ENCODE measurements around the gene TNRC18.

The TNRC18 gene

DNA sequence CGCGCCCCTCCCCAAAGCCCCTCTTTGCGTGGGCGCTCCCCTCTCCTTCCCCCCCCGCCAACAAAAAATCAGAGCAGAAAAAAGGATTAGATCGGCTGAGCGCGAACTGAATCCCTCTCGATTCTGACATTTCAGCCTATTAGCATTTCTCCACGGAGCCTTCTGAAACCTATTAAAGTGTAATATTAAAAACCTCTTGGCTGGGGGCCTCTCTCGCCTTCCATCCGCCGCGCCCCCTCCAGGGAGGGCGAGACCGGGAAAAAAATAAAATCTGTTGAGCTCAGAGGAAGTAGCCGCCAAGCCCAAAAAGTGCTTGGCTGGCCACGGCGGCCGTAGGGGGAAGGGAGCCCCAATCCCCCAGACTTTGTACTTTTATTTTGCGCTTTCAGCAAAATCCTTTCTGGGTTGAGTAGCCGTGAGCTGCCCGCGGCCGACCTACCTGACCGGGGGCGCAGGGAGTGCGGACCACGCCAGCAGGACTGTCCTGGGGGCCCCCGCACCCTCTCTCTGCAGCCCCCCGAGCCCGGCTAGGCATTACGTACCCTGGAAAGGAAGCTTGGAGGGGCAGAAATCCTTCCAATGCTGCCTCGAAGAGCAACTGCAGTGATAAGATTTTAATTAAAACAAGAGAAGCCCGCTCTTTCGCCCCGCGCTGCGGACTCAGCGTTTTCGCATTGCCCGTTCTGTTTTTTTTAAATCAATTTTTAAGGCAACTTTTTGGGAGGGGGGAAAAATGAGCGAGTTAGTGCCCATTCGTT lies 1.3 kb upstream of the TNRC18 start:
- ATAC-seq (ENCODE audit: low read depth) (no peak), DNase-seq (ENCODE audit: low spot score) (no peak)
- no peaks in the 10 kb centered on the region for H3K27me3 ChIP-seq (ENCODE audit: insufficient read depth, poor library complexity, severe bottlenecking)
- TF ChIP-seq, protein P1, sequence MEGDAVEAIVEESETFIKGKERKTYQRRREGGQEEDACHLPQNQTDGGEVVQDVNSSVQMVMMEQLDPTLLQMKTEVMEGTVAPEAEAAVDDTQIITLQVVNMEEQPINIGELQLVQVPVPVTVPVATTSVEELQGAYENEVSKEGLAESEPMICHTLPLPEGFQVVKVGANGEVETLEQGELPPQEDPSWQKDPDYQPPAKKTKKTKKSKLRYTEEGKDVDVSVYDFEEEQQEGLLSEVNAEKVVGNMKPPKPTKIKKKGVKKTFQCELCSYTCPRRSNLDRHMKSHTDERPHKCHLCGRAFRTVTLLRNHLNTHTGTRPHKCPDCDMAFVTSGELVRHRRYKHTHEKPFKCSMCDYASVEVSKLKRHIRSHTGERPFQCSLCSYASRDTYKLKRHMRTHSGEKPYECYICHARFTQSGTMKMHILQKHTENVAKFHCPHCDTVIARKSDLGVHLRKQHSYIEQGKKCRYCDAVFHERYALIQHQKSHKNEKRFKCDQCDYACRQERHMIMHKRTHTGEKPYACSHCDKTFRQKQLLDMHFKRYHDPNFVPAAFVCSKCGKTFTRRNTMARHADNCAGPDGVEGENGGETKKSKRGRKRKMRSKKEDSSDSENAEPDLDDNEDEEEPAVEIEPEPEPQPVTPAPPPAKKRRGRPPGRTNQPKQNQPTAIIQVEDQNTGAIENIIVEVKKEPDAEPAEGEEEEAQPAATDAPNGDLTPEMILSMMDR (IDR thresholded peaks at IDR 0.05; ENCODE audit: poor library complexity, severe bottlenecking), result no peak
- no peaks in the 10 kb centered on the region for H3K9me3 ChIP-seq (ENCODE audit: severe bottlenecking)
- peak overlapping the region; percentile 62 for H3K4me3 ChIP-seq (ENCODE audit: severe bottlenecking)
- H3K4me1 ChIP-seq (ENCODE audit: insufficient read depth, poor library complexity, severe bottlenecking), result no peaks in the 10 kb centered on the region
- H3K27ac ChIP-seq (ENCODE audit: poor library complexity, severe bottlenecking), result peak overlapping the region; percentile 98
- no peaks in the 10 kb centered on the region for H3K36me3 ChIP-seq (ENCODE audit: low read depth)

DNA sequence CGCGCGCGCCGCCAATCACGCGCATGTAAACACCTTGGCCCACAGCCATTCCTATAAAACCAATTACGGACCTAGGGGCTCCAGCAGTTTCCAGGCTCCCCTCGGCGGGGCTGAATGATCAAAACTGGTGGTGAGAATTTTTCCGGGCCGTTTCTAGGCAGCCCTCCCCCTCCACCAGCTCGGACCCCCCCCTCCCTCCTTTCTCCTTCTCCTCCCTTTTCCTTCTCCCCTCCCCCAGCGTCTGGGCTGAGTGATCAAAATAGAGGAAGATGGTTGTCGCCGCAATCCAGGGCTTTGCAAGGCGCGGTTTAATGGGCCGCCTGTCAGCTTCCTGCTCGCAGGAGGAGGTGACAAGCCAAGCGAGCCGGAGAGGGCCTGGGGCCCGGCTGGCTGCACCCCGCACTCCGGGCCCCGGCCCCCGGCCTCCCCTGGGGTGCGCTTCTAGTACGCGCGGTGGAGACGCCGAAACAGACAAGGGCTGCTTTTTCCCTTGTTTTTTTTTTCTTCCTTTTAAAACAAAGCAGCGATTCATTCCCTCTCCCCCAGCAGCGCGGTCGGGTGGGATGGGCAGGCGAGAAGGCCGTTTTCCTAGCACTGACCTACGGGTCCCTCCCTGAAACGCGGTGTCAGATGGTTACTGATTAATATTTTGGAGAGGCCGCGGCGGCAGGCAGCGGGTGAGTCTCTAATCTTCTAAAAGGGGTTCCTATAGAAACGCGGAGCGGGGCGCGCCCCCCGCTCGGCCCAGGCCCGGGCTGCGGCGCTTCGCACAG lies 528 bp upstream of the TNRC18 start:
- H3K27me3 ChIP-seq (ENCODE audit: insufficient read depth, poor library complexity, severe bottlenecking), result no peaks in the 10 kb centered on the region
- H3K4me1 ChIP-seq (ENCODE audit: insufficient read depth, poor library complexity, severe bottlenecking), result no peaks in the 10 kb centered on the region
- peak overlapping the region; percentile 62 for H3K4me3 ChIP-seq (ENCODE audit: severe bottlenecking)
- DNase-seq (ENCODE audit: low spot score) (peak; percentile 94), ATAC-seq (ENCODE audit: low read depth) (peak; percentile 3; the same call in 2 of the 3 replicates)
- no peaks in the 10 kb centered on the region for H3K36me3 ChIP-seq (ENCODE audit: low read depth)
- TF ChIP-seq, protein P1 (IDR thresholded peaks at IDR 0.05; ENCODE audit: poor library complexity, severe bottlenecking), result no peak
- H3K27ac ChIP-seq (ENCODE audit: poor library complexity, severe bottlenecking), result peak overlapping the region; percentile 98
- no peaks in the 10 kb centered on the region for H3K9me3 ChIP-seq (ENCODE audit: severe bottlenecking)

DNA sequence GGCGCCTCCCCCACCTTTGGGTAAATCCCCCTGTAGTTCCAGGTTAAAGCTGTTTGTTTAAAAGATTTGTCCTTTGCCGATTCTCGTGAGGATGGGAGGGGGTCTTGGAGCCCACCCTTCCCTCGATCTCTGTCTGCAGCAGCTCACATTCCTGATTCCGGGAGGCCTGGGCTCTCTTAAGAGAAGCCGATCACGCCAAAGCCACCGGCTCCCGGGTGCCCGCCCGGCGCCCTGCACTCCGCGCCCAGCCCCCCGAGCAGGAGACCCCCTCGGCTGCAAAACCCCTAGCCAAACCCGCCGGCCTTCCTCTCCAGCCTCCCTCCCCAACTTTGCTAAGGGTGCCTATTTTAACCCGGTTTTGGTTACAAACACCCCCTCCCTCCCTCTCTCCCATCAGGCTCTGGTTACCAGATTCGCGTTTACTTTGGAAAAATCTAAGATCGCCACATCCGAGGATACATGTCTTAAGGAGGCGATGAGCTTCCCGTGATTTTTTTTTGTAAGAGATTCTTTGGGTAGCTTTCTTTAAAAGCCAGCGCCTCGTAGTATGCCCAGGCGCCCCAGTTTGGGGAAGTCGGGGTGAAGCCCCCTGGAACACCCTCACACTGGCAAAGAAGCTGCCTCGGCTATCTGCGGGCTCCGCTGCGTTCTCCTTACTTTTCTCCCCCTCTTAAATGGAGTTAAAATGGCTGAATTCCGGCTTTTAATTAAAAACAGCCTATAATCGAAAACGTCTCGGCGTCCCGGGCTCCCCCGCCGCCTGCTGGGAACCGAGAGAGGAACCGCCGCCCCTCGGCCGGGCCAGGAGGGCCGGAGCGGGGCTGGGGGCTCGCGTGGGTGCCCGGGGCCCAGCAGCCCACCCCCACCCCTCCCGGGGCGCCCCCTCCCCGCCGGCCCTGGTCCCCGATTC lies 983 bp downstream of the TNRC18 start:
- Histone ChIP-seq H3K27me3 (ENCODE audit: insufficient read depth, poor library complexity, severe bottlenecking) (no peaks in the 10 kb centered on the region), H3K27ac (ENCODE audit: poor library complexity, severe bottlenecking) (peak overlapping the region; percentile 98)

DNA sequence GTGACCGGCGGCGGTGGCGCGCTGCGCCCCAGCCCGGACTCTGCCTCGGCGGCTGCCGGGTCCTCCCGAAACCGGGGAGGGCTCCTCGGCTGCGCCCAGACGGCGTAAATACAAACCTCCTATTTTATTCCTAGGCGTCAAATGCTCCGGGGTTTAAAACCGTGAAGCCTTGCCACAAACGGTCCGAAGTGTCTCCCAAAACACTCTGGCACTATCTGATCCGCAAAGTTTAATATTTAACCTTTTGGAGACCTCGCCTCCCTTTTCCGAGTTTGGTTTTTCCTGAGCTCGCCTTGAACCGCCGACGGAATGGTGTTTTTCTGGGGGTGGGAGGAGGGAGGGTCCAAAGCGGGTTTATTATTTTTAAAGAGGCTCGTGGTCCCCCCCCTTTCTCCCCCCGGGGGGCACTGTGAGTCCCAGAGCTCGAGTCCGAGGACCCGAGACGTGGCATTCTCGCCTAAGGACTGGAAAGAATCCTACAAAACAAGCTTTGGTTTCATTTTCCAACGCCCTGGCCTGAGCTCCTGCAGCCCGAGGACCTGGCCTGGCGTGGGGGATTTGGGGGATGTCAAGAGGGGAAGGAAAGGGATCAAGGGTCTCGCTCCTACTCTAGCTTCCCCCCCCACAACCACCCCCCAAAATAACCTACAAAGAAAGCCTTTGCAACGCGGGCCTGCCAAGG lies 1.8 kb downstream of the TNRC18 start:
- Histone ChIP-seq H3K27me3 (ENCODE audit: insufficient read depth, poor library complexity, severe bottlenecking) (no peaks in the 10 kb centered on the region), H3K36me3 (ENCODE audit: low read depth) (peaks cover 5% of the 10 kb centered on the region; the same call in 1 of the 2 replicates), H3K27ac (ENCODE audit: poor library complexity, severe bottlenecking) (peak overlapping the region; percentile 98), H3K4me1 (ENCODE audit: insufficient read depth, poor library complexity, severe bottlenecking) (peaks cover 11% of the 10 kb centered on the region), H3K4me3 (ENCODE audit: severe bottlenecking) (peak overlapping the region; percentile 69), H3K9me3 (ENCODE audit: severe bottlenecking) (no peaks in the 10 kb centered on the region)
- DNase-seq (ENCODE audit: low spot score) (no peak), ATAC-seq (ENCODE audit: low read depth) (no peak)
- TF ChIP-seq, protein P1 (IDR thresholded peaks at IDR 0.05; ENCODE audit: poor library complexity, severe bottlenecking), result no peak

More for the DNA sequence above, 983 bp downstream of the TNRC18 start:
- H3K4me3 ChIP-seq (ENCODE audit: severe bottlenecking), result peak overlapping the region; percentile 69
- peaks cover 11% of the 10 kb centered on the region for H3K4me1 ChIP-seq (ENCODE audit: insufficient read depth, poor library complexity, severe bottlenecking)
- DNase-seq (ENCODE audit: low spot score), result no peak
- H3K36me3 ChIP-seq (ENCODE audit: low read depth), result no peaks in the 10 kb centered on the region; the same call in 1 of the 2 replicates
- ATAC-seq (ENCODE audit: low read depth), result no peak
- no peaks in the 10 kb centered on the region for H3K9me3 ChIP-seq (ENCODE audit: severe bottlenecking)
- TF ChIP-seq, protein P1 (IDR thresholded peaks at IDR 0.05; ENCODE audit: poor library complexity, severe bottlenecking), result no peak

Measured in RWPE2 (cell line).